ENCODE results near the gene MAPKAPK2.
"Not testable (repeated sequence)": the region's sequence is repeated elsewhere in the genome, so short reads cannot be mapped to it uniquely, and the experiment has no call there.

The MAPKAPK2 gene

DNA sequence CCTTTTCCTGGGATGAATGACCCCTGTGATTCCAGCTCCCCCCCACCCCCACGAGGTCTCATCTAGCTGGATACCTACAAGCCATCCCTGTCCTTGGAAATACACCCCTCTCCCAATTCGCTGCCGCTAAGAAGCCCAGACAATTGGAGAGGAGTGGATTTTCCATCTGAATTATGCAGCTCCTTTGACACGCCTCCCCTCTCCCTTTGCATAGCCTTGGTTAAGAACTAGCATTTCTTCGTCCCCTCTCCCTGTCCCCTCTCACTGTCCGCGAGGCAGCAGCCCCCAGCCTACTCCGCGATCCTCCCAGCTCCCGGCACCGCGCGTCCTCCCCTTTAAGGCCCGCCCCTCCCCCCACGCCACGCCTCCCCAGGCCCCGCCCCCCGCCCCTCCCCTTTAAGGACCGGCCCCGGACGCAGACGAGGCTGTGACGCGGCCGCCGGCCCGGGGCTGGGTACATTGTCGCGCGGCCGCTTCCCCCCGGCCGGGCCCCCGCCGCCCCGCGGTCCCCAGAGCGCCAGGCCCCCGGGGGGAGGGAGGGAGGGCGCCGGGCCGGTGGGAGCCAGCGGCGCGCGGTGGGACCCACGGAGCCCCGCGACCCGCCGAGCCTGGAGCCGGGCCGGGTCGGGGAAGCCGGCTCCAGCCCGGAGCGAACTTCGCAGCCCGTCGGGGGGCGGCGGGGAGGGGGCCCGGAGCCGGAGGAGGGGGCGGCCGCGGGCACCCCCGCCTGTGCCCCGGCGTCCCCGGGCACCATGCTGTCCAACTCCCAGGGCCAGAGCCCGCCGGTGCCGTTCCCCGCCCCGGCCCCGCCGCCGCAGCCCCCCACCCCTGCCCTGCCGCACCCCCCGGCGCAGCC, at the start of gene MAPKAPK2:
Gene MAPKAPK2 (plus strand): TSS at position 428 of the 856 bp plus-strand sequence. CDS start 325 bp downstream, at position 753.
- peak; percentile 44 to 50 for DNase-seq (ENCODE audit: low read depth in 2 of 2)

DNA sequence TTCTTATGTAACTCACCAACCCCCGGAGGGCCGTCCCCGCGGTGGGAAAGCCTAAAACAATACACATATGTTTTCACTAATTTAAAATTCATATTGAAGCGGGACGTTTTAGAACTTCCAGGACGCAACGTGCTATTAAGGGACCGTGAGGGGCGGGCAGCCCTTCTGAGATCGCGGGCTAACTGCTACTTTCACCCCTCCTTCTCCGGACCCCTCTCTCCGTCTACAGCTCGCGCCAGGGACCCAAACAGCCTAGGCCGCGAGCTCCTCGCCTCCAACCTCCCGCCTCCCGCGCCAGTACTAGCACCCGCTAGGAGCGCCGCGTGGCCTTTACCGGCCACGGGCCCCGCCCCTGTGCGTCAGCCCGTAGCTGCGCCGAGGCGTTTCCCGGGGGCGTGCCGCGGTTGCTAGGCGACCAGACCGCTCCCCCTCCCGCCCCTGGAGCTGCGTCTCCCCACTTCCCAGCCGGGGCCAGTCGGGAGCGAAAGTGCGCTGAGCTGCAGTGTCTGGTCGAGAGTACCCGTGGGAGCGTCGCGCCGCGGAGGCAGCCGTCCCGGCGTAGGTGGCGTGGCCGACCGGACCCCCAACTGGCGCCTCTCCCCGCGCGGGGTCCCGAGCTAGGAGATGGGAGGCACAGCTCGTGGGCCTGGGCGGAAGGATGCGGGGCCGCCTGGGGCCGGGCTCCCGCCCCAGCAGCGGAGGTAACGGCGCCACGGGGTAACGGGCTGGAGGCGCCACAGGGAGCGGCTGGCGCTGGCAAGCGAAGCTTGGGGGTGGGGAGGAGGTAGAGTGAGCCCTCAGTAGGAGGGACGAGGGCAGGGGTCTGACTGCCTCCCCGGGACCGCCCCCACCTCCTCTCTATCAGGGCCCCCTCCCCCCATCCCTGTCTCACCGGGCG, 49.4 kb upstream of the MAPKAPK2 start, which contains the start of gene DYRK3:
Gene DYRK3 (plus strand): TSS at position 457 of the 898 bp plus-strand sequence. CDS start 168 bp downstream, at position 625.
- DNase-seq (ENCODE audit: low read depth in 2 of 2): peak; percentile 81 to 82

DNA sequence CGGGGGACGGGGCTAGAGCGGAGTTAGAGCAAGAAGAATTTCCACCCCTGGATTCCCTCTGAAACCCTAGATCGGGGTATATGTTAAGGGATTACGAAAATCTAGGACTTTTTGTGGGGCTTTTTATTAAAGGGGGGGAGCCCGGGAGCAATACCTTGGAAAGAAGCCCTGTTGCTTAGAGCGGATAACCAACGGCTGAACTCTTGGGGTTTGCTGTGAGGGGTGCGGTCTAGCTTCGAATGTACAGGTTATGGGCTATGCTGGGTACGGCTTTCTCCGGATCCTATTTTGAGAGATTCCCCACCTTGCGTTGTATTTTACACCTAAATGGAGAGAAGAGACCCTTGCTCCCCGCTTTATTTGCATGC, 48.7 kb upstream of the MAPKAPK2 start:
- no peak for DNase-seq (ENCODE audit: low read depth in 2 of 2)

DNA sequence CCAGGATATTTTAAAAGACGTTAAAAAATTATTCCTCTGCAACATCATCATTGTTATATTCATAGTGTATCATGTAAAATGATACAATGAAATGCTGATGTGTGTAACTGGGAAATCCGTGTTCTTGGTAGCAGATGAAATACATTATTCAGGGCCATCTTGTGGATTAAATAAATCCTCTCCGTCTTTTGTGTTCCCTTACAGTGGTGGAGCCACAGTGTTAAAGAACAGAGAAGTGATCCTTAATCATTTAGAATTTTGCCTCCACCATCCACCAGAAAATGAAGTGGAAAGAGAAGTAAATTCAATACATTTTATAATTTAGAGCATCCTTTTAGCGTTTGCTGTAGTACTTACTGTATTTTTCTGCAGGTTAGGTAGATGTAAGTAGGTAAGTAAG, 48.0 kb upstream of the MAPKAPK2 start:
- DNase-seq (ENCODE audit: low read depth in 2 of 2): no peak

DNA sequence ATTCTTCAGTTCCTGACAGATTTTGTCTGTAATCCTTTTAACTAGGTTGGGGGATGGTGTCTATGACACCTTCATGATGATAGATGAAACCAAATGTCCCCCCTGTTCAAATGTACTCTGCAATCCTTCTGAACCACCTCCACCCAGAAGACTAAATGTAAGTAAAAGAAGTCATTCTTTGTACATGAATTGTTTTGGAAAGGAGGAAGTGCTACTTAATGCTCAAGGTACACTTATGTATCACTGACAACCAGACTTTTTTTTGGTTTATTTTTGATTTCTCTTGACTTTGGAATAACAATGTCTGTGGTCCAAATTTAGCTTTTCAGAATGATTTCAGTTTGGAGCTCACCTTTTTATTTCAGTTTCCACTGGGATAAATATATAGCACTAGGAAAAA, 47.1 kb upstream of the MAPKAPK2 start:
- DNase-seq (ENCODE audit: low read depth in 2 of 2): no peak

DNA sequence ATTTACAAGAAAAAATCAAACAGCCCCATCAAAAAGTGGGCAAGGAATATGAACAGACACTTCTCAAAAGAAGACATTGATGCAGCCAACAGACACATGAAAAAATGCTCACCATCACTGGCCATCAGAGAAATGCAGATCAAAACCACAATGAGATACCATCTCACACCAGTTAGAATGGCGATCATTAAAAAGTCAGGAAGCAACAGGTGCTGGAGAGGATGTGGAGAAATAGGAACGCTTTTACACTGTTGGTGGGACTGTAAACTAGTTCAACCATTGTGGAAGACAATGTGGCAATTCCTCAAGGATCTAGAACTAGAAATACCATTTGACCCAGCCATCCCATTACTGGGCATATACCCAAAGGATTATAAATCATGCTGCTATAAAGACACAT, 42.6 kb upstream of the MAPKAPK2 start:
- DNase-seq (ENCODE audit: low read depth in 2 of 2): not testable (repeated sequence)

DNA sequence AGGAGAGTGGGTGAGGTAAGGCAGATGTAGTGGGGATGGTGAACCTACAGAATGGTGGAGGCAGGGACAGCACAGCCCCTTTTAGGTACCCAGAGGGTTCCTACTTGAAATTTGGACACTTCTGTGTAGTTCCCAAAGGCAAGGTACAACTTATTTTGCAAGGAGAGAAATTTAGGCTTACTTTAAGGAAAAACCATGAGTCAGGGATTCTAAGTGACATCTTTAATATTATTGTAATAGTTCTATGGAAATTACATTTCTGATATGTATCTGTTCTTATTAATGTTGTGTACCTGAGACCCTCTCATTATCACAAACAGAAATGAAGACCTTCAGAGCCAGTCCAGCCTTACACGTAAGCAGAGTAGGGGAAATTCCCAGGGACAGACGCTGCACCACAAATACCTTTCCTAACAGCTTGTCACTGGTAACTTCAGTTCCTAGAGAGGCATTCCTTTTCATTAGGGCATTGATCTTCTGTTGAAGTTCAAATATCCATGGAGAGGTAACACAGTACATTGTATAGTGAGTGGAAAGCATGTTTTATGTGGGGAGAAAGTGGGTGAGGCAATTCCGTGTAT, 41.5 kb upstream of the MAPKAPK2 start:
- DNase-seq (ENCODE audit: low read depth in 2 of 2): no peak

DNA sequence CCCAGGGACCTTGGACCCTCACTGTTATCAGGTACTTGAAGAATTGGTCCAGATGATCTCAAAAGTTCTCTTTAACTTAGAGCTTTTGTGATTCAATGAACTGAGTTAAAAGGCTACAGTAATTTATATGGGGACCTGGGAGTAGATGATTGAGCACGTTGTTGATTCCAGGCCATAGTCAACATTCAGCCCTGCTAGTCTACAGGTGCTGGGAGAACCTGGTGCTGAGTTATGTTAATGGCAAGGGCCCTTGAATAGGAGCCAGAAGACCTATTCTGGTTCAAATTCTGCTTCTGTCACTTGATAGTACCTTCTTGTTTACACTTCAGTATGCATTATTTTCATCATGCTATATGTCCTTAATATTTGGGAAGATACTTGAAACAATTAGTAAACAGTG, 38.2 kb upstream of the MAPKAPK2 start:
- no peak for DNase-seq (ENCODE audit: low read depth in 2 of 2)

DNA sequence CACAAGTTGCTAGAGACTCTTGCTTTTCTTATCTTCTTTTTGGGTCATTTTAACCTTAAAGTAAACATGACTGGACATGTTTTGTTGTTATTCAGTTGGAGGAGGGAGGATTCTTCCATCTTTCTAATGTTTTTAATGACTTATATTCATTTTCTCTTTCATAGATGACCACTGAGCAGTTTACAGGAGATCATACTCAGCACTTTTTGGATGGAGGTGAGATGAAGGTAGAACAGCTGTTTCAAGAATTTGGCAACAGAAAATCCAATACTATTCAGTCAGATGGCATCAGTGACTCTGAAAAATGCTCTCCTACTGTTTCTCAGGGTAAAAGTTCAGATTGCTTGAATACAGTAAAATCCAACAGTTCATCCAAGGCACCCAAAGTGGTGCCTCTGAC, 37.5 kb upstream of the MAPKAPK2 start:
- DNase-seq (ENCODE audit: low read depth in 2 of 2): no peak

DNA sequence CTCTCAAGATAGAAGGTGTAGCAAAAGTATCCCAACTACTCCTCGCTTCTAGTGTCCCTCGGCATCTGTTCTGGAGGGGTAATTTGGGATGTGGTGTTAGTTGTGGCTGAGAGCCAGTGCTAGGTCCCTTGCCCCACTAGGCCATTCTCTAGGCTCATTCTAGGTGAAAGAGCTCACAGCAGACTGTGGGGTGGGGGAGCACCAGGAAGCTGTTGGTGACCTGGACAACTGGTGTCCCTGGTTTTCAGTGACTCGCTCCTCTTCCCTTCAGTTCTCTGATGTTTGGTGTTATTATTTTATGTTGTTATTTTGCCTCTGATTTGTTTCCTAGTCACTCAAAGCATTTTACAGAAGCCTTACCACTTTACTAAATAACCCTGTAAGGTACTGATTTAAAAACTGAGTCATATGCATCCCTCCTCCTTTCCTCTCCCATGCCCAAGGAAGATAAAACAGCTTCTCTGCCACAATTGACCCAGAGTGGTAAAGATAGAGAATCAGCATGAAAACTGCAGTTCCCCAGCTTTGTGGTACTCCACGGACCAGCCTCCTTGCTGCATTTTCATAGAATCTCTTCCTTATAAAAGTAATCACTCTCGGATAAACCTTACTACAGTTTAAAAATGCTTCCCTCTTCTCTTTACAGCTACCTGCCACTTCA, 35.3 kb upstream of the MAPKAPK2 start:
- DNase-seq (ENCODE audit: low read depth in 2 of 2): no peak

DNA sequence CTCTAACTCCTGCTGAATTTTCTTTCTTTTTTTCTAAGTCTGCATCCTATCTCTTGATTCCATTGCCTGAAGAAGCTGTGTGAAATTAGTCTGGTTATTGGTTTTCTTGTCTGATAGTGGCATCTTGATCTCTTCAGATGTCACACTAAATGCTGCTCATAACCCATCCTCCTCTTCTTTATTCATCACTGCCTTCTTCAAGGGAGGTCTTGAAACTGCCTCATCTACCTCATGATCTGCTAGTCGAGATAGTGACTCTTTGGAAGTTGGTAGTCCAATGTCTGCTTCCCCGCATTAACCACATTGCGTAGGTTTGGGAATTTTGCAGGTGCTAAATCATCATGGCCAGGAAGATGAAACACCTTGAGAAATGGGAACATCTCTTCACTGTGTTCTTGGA, 33.7 kb upstream of the MAPKAPK2 start:
- no peak for DNase-seq (ENCODE audit: low read depth in 2 of 2)

DNA sequence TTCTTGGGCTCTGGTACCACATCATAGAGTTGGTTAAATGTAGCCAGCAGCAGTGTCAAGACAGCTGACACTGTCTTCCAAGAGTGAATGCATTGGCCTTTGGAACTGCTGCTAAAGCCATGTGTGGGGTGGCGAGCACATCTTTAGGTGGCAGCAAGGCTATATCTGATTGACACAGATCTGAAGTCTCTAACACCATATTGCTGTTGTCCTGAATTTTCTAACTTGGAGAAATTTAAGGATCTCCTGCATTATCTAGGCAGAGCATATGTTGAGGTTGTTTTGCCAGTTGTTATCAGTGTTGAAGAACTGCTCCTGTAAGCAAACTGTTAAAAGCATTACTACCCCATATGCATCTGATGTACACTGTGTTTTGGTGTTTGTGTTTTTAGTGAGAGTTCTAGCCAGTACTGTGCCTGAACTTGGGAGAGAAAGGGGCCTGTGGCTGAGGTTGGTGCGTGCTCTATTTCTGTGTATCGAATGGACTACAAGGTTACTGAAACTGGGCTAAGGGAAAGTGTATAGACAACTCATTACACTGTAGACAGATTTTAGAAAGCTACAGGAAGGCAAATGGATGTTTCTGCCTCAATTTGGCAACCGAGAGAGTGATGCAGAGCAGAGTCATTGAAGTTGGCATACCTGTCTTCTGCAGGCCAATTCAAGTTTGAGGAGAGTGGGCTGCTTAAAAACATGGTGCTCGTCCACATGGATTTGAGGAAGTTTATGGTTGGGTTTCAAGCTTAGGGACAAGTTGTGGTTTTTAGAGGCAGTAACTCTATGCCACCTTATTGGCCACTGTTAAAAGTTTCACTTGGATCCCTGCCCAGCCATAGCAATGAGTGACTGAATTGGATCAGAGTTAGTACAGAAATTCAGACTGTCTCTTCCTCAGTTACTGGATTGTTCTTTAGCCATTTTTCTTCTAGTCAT, 32.5 kb upstream of the MAPKAPK2 start:
- no peak for DNase-seq (ENCODE audit: low read depth in 2 of 2)

DNA sequence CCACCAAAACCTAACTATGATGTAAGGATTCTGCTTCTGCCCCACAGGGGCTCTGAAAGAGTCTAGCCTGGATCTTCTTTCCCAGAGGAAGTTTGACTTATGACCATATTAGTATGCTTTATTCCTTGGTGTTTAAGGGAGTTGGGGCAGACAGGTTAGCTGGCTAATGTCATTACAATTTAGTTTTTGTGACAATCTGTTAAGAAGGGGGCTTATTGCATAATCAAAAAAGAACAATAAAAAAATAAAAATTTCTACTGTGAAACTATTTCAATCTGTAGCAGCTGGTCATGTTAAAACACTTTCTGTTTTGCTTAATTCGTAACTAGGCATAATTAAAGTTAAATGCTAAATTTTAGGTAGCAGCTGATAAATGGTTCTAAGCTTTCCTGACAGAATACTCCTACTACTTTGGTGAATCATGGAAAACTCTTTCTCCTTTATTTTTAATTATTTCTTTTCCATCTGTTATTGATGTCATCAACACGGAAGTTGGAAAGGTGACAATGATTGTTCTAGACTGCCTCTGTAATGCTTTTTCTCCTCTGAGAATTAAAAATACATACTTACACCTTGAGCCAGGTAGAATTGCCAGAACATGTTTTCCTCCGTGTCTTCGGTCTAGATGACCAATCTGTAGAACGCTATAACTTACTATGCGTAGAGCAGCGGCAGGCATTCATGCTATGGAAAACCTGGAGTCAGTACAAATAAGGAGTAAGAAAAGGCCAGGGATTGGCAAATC, 30.8 kb upstream of the MAPKAPK2 start:
- DNase-seq (ENCODE audit: low read depth in 2 of 2): no peak

DNA sequence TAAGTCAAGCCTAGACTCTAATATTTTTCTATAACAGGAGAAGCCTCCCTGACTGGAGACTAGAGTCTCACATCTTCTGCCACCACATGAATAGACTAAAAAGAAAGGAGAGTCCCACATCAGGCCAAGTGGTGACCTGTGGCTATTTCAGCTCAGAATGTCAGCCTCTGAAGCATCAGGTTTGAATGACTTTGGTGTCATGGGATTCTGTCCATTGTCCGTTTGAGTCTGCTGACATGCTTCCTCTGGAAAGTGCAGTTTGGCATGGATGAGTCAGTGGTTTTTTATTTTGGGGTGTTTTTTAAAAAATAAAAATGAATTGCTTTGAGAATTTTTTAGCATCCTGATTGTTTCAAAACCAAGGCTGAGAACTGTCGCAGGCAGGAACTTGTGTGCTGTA, 29.9 kb upstream of the MAPKAPK2 start:
- DNase-seq (ENCODE audit: low read depth in 2 of 2): no peak

DNA sequence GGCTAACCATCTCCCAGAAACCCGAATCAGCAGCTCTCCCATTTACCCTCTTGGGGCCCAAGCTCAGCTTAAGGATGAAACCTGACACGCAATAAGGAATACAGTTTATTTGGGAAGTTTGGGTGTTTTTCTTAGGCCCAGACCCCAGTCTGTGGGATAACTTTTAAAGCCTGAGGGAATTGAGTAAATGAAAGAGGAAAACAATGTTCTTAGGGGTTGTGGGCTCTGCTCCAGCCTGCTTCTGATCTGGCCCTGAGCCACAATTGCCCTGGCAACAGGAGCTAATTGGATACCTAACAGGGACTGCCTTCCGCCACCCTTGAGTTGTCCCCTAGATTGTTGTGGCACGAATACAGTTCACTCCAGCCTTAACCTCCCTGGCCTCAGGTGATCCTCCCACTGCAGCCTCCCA, 29.2 kb upstream of the MAPKAPK2 start:
- DNase-seq (ENCODE audit: low read depth in 2 of 2): no peak

DNA sequence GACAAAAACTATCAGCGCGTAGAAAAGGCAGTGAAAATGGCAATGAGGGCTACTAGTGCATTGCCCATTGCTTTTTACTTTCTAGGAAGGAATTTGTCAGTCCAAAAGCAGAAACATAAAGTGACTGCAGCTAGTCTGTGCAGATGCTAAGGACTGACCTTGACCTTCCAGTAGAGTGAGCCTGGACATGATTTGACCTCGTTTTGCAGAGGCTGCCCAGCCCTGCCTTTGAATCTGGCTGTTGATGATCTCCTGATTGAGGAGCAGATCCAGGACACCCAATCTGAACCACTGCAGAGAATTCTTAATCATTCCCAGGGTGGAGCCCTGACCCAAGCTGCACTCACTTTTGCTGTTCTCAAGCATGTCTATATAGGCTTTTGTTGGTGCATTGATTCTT, 27.8 kb upstream of the MAPKAPK2 start:
- DNase-seq (ENCODE audit: low read depth in 2 of 2): no peak

DNA sequence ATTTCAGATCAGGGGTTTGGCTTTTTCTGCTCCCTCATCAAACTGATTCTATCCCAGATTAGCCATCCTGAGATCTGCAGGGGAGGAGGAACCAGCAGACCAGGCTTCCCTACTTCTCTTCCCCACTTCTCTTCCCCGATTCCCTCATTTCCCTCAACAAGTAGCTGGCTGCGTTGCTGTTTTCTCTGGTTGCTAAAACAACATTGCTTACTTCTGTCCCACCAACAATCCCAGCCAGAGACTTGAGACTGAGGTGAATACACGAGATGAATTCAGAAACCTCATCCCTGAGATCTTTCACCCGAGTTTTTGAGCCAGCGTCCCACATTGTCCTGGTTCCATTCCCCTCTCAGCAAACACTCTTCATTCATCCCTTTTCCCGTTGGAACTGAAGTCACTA, 27.0 kb upstream of the MAPKAPK2 start:
- DNase-seq (ENCODE audit: low read depth in 2 of 2): no peak

DNA sequence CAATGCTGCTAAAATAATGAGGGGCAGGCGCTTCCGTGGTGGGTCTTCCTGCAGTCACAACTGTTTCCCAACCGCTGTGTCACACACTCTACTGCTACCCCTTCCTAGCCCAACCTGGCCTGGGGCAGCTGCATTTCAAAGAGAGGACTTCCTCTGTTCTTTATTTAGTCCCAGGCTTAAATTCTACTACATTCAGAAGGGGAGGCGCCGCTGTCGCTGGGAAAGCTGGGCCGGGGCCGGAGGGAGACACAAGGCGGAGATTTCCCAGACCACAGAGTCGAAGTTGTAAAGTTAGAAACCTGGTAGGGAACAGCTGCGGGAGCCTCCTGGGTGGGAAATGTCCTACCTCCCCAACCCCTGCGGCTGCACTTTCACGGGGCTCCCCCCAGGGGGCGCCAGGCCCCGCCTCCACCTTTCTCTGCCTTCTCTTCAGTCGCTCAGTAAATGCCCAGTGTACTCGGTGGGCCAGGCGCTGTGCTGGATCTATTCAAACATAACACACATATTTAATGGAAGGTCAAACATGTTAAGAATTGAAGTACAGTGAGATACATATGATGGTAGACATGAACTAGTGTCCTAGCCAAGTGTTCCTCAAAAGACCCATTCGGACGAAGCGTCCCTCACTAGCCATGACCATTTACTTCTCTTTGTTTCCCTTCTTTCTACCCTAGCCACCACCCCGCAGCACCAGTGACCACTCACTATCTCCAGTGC, 26.3 kb upstream of the MAPKAPK2 start:
- DNase-seq (ENCODE audit: low read depth in 2 of 2): peak in 1 of 2 donors; percentile 9

DNA sequence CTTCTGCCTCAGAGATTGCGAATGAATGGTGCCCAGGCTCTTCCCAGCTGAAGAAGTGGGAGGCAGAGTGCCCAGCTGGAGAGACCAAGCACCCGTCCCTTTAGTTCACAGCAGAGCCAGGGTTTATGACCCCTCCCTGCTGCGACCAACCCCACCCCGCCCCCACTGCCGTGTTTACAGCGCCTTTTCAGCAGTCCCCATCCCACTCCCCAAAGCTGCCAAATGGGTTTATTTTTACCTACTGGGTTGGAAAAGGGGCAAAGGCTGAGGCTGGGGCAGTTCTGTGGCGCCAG, 25.8 kb upstream of the MAPKAPK2 start:
- no peak for DNase-seq (ENCODE audit: low read depth in 2 of 2)

Measured in stimulated activated CD8-positive, alpha-beta memory T cell treated with anti-CD3 and anti-CD28 coated beads, Interleukin-15, amount 100 ng/mL, for 4 hours (primary cell).